Pancreas (tissue), 10 donors: Measurements from ENCODE around the gene SHROOM3. TPM values are rescaled to one million over a fixed set of nuclear protein-coding genes. Genes with fewer than 3 reads are reported as not detected.

Experiments used
- ATAC-seq, 4 donors: fragments of 200-7000 bp; cut with Tn5 transposase; one replicate each; pipeline versions ENCODE4 v1.8.0 to v1.9.1; 2020; ENCODE audit warnings: mild to moderate bottlenecking in 4 of 4, moderate library complexity in 4 of 4
- DNase-seq, 6 donors: peaks; one replicate each; pipeline ENCODE4 v3.0.0-alpha.2; 2020
- FAIRE-seq: peaks from 2 replicates; lab custom pipeline; 2012; peaks lifted over from hg19 to GRCh38; lab: Jason Lieb, UNC
- H3K27ac ChIP-seq, 4 donors: fragments of 200-600 bp; sonication (generic); 1 replicate in 3 of 4; 2 replicates in 1 of 4; pipeline versions ENCODE4 v1.5.0 to v1.8.0; 2020
- H3K27me3 ChIP-seq, 4 donors: fragments of 200-600 bp; one replicate each; pipeline ENCODE4 v1.8.0; 2021
- H3K36me3 ChIP-seq, 3 donors: fragments of 200-600 bp; sonication (generic) in 1 of 3; one replicate each; pipeline versions ENCODE4 v1.5.0 to v1.8.0; 2020 to 2021
- H3K4me1 ChIP-seq, 3 donors: fragments of 200-600 bp; one replicate each; pipeline ENCODE4 v1.8.0; 2021
- H3K4me3 ChIP-seq, 4 donors: fragments of 200-600 bp; sonication (generic) in 2 of 4; one replicate each; pipeline versions ENCODE4 v1.5.0 to v1.8.0; 2020 to 2021
- H3K9me3 ChIP-seq, 4 donors: fragments of 200-600 bp; one replicate each; pipeline ENCODE4 v1.8.0; 2021
- CTCF ChIP-seq, 4 donors: fragments of 200-600 bp; sonication (generic) in 3 of 4; IDR thresholded peaks; one replicate each; pipeline versions ENCODE4 v1.5.0 to v1.8.0; 2021; ENCODE audit warnings: antibody characterized with exemption in 4 of 4
- WGBS, 2 donors: extraction: QIAGEN DNeasy Blood & Tissue Kit; methylation state at CpG; one replicate each; pipeline ENCODE4 v1.1.7; 2013; 5-methylcytosine and 5-hydroxymethylcytosine counted together
- intact Hi-C, 3 donors: fragments of 100-400 bp; cut with DNase I; formaldehyde crosslinking; loops; one replicate each; pipeline versions ENCODE4 v1.11.1 to v1.14.2; 2022
- polyA plus RNA-seq, 2 donors: library from polyadenylated mRNA; stranded (reverse); fragments of 200-250 nt; gene quantifications; one replicate each; pipeline ENCODE4 v1.2.3, GENCODE V29; 2013
- total RNA-seq, 6 donors: library from RNA; stranded (reverse); fragmentation: NEBNext Ultra II Directional in 4 of 6; extraction: Animal tissue kit (Norgen Biotek cat#: 25700) in 4 of 6; gene quantifications; one replicate each; pipeline versions ENCODE4 v1.2.1 to v1.2.4, GENCODE V29; 2021 to 2023
- donor health status: healthy with polysubstance abuse.
- donor health status: DM: no; HTN: no; CAD: no; lungs with moderate emphysema.
- donor health status: DM: no; HTN: no; CAD: no.
- donor health status: control.
- donor health status: control.
- donor health status: Bipolar disorder and iron deficiency.
- donor health status: DM: yes; HTN: yes; CAD: no.
- donor health status: DM: no; HTN: no; CAD: no.
- donor health status: DM: no; HTN: no; CAD: no.
- donor health status: DM: yes; HTN: yes; CAD: no.

Gene SHROOM3
- total and polyA plus RNA-seq, 8 donors: 6.2 to 43.5 (median 17.1) TPM

- ATAC-seq (no peak), DNase-seq (no peak), FAIRE-seq (no peak)
- no peak overlapping the region for H3K4me3 ChIP-seq
- TF ChIP-seq CTCF (IDR thresholded peaks at IDR 0.05): no peak
- peak overlapping the region in 1 of 4 donors; percentile 5 for H3K27ac ChIP-seq
- intact Hi-C loops: no loop called here
- no peaks in the 10 kb centered on the region for H3K4me1 ChIP-seq
- 75 to 87% methylated on average over 8 of the region's 8 CpGs for WGBS, 2 donors
- no peaks in the 10 kb centered on the region for H3K9me3 ChIP-seq
- H3K36me3 ChIP-seq: no peaks in the 10 kb centered on the region
- H3K27me3 ChIP-seq: no peaks in the 10 kb centered on the region
These were observed 387.3 kb downstream of the SHROOM3 start for GRCh38 chr4:76822303-76822702.

GRCh38 chr4:76823495-76823894 lies 388.5 kb downstream of the SHROOM3 start:
- H3K27me3 ChIP-seq: no peaks in the 10 kb centered on the region
- no peak for TF ChIP-seq CTCF (IDR thresholded peaks at IDR 0.05)
- H3K9me3 ChIP-seq: no peaks in the 10 kb centered on the region
- ATAC-seq (no peak), FAIRE-seq (no peak), DNase-seq (no peak)
- H3K27ac ChIP-seq: no peak overlapping the region
- intact Hi-C loops: no loop called here
- no peaks in the 10 kb centered on the region for H3K4me1 ChIP-seq
- no peaks in the 10 kb centered on the region for H3K36me3 ChIP-seq
- WGBS, 2 donors: 84 to 87% methylated on average over 1 of the region's 1 CpG
- no peak overlapping the region for H3K4me3 ChIP-seq

- Histone ChIP-seq H3K9me3 (no peaks in the 10 kb centered on the region), H3K27ac (peak overlapping the region; percentile 52 to 87 (median 73)), H3K36me3 (no peaks in the 10 kb centered on the region), H3K4me1 (peaks cover 0 to 13% (median 7%) of the 10 kb centered on the region in 3 donors), H3K27me3 (no peaks in the 10 kb centered on the region), H3K4me3 (peak overlapping the region in 1 of 4 donors; percentile 22)
- DNase-seq (no peak), FAIRE-seq (no peak), ATAC-seq (peak in 2 of 4 donors; percentile 32 to 59)
- TF ChIP-seq CTCF (IDR thresholded peaks at IDR 0.05): no peak
- intact Hi-C loops: no loop called here
- WGBS, 2 donors: 29 to 35% methylated on average over 4 of the region's 4 CpGs
These were observed 395.6 kb downstream of the SHROOM3 start for GRCh38 chr4:76830612-76830963.

- FAIRE-seq: peak; percentile 68
- ATAC-seq: peak; percentile 96 to 98 (median 96)
- 26% methylated on average over 11 of the region's 11 CpGs for WGBS, 2 donors
- H3K9me3 ChIP-seq: no peaks in the 10 kb centered on the region
- H3K36me3 ChIP-seq: no peaks in the 10 kb centered on the region
- H3K27ac ChIP-seq: peak overlapping the region; percentile 52 to 87 (median 73)
- peak; percentile 37 to 80 (median 64) for DNase-seq
- H3K4me3 ChIP-seq: peak overlapping the region in 2 of 4 donors; percentile 5 to 22
- no peaks in the 10 kb centered on the region for H3K27me3 ChIP-seq
- no peak for TF ChIP-seq CTCF (IDR thresholded peaks at IDR 0.05)
- intact Hi-C loops: no loop called here
- peaks cover 0 to 13% (median 7%) of the 10 kb centered on the region in 3 donors for H3K4me1 ChIP-seq
These were observed 396.1 kb downstream of the SHROOM3 start for GRCh38 chr4:76830964-76831703.
